Fibroblast of villous mesenchyme (primary cell): ENCODE results near the gene ABCC9. TPM values are rescaled to one million over a fixed set of nuclear protein-coding genes. Genes with fewer than 3 reads are reported as not detected.

Experiments
- DNase-seq: peaks from one replicate; pipeline ENCODE4 v3.0.0-alpha.2; 2010; ENCODE audit warnings: low read depth
- H3K4me3 ChIP-seq: 2 replicates; pipeline ENCODE4 v1.5.1; 2011; ENCODE audit warnings: low read depth, mild to moderate bottlenecking, low read length
- total RNA-seq: library from RNA; depleted of rRNA; stranded (reverse); fragments of >200 nt; gene quantifications from 2 replicates; pipeline ENCODE4 v1.2.3, GENCODE V29; 2012
- TF ChIP-seq, protein P1 (sequence below): IDR thresholded peaks from 2 replicates; pipeline ENCODE4 v1.5.1; 2012; ENCODE audit warnings: low read depth, mild to moderate bottlenecking, low read length; ENCODE audit not compliant: insufficient read depth

The ABCC9 gene
- total RNA-seq, 1 donor, result 12.1 TPM

DNA sequence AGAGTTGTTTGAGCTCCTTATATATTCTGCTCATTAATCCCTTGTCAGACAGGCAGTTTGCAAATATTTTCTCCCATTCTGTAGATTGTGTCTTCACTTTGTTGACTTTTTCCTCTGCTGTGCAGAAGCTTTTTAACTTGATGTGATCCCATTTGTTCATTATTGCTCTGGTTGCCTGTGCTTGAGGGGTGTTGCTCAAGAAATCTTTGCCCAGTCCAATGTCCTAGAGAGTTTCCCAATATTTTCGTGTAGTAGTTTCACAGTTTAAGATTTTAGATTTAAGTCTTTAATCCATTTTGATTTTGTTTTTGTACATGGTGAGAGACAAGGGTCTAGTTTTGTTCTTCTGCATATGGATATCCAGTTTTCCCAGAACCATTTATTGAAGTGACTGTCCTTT is 19.8 kb downstream of the ABCC9 start:
- TF ChIP-seq, protein P1, sequence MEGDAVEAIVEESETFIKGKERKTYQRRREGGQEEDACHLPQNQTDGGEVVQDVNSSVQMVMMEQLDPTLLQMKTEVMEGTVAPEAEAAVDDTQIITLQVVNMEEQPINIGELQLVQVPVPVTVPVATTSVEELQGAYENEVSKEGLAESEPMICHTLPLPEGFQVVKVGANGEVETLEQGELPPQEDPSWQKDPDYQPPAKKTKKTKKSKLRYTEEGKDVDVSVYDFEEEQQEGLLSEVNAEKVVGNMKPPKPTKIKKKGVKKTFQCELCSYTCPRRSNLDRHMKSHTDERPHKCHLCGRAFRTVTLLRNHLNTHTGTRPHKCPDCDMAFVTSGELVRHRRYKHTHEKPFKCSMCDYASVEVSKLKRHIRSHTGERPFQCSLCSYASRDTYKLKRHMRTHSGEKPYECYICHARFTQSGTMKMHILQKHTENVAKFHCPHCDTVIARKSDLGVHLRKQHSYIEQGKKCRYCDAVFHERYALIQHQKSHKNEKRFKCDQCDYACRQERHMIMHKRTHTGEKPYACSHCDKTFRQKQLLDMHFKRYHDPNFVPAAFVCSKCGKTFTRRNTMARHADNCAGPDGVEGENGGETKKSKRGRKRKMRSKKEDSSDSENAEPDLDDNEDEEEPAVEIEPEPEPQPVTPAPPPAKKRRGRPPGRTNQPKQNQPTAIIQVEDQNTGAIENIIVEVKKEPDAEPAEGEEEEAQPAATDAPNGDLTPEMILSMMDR, result no peak
- no peak overlapping the region for H3K4me3 ChIP-seq
- no peak for DNase-seq

DNA sequence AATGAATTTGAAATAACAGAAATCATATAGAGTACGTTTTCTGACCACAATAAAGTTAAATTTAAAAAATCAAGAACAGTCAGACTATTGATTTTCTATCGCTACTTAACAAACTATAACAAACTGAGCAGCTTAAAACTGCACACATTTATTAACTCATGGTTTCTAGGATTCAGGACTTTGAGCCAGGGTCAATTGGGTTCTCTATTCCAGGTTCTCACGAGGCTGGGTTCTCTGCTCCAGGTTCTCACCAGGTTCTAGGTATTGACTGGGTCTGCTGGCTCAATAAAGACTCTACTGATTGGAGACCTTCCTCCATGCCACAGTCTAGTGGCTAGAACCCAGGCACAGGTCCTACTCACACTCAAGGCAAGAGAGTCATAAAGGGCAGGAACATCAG is 22.8 kb downstream of the ABCC9 start:
- TF ChIP-seq, protein P1, result no peak
- no peak for DNase-seq
- H3K4me3 ChIP-seq, result no peak overlapping the region

DNA sequence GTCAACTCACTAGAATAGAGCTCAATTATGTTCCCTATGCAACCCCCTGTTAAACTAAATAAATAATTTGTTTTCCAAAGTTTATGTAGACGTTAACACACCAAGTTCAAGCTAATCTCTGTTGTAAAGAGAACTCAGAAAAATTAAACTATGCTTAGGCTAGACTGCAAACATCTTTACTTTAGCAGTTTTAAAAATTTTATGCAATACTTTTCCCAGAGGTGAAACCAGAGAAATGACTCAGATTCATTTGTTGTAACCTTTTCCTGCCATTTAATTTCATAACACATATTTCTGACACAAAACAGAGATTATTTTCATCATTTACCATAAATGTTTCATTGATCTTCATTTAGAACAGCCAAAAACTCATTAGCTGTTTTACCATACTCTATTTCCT is 27.4 kb downstream of the ABCC9 start:
- DNase-seq, result no peak
- no peak overlapping the region for H3K4me3 ChIP-seq
- TF ChIP-seq, protein P1, result no peak

DNA sequence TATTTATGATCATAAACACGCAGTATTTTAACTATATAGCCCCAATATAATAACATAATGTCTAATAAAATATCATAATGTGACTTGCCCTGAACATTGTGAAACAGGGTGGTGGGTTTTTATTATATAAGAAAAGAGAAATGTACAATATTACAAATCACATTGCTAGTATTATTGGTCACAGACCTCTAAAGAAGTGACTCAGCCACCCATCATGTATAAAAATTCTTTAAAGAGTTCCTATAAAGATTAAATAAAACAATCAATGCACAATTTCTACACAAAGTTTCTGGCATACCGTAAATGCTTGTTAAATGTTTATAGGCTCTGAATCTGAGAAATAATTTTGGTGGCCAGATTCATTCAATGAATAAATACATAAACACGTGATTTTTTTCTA is 28.9 kb downstream of the ABCC9 start:
- H3K4me3 ChIP-seq, result no peak overlapping the region
- TF ChIP-seq, protein P1, result no peak
- DNase-seq, result no peak

DNA sequence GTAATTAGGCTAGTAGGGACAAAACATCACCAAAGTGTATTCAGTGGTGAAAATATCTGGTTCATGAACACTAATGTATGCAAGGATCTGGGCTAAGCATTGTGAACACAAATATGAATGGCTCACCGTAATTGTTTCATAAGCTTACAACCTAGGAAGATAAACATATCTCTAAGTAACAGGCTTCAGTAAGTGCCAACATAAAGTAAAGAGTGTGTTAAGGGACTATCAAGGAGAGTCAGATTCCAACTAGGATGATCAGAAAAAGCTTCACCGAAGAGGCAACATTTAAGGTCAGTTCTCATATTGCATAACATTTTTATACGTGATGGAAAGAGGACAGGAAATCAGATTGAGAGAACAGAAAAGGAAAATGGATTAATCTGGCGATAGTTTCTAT is 29.4 kb downstream of the ABCC9 start:
- no peak for DNase-seq
- H3K4me3 ChIP-seq, result no peak overlapping the region
- TF ChIP-seq, protein P1, result no peak

DNA sequence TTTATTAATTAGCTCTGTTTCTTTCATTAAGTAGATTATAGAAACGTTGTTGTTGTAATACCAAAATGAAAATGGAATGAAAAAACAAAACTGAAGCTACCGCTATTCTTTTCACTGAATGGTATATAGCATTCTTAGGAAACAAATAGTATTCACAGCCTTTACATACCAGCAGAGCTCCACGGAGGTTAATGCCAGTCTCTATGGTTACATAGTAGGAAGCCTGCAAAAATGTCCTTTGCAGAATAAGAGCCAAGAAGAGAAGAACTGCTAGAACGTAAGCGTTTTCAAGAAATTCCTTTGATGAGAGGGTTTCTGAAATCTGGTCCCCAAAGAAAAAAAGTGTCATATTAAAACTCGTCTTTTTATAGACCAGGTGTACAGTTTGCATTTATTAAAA is 30.6 kb downstream of the ABCC9 start:
- TF ChIP-seq, protein P1, result no peak
- H3K4me3 ChIP-seq, result no peak overlapping the region
- no peak for DNase-seq
